Effector CD8-positive, alpha-beta T cell (primary cell): ENCODE results near the gene ARHGDIG.

Experiments
- DNase-seq: peaks from one replicate; lab custom pipeline; 2025; lab: John Stamatoyannopoulos, UW

The ARHGDIG gene

DNA sequence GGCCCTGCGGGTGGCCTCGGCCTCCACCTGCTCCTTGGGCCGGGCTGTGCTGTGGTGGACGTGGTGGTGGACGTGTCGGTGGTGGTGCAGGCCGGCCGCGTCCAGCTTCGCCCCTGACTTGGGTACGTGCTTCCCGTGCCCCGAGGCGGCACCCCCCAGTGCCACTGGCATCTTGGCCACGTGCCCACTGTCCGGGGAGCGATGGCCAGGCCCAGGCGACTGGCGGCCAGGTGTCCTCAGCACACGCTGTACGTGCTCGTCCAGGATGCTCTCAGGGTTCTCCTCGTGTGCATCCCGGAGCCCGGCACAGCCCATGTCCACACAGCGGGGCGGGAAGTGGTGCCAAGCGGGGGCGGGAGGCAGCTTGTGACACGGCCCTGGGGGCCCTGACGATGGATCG is 17.4 kb downstream of the ARHGDIG start:
- DNase-seq: no peak

DNA sequence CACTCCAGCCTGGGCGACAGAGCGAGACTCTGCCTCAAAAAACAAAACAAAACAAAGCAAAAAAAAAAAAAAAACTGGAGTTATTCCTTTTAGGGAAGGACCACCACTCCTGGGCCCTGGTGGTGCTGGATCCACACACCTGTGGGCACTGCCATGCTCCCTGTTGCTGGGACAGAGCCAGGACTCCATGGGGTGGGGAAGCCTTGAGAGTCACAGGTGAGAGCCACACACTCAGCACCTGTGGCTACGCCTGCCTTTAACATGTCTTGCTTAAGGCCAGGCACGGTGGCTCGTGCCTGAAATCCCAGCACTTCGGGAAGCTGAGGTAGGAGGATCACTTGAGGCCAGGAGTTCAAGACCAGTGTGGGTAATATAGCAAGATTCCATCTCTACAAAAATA is 20.8 kb downstream of the ARHGDIG start:
- DNase-seq: no peak

DNA sequence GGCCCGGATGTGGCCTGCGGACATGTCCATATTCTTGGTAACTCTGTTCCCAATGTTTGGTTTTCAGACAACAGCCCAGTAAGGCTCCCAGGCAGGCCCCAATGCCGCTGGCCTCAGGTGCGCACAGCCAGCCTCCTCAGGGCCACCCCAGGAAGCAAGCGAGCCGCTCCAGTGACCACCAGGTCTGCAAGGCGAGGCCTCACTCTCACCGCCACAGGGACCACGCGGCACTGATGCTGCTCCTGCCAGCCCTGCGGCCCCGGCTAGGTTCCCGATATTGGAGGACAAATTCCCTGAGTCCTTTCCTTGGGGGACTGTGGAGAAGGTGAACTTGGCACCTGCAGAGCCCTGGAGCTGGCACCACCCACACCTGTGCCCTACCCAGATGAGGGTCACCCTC is 21.6 kb downstream of the ARHGDIG start:
- DNase-seq: no peak

DNA sequence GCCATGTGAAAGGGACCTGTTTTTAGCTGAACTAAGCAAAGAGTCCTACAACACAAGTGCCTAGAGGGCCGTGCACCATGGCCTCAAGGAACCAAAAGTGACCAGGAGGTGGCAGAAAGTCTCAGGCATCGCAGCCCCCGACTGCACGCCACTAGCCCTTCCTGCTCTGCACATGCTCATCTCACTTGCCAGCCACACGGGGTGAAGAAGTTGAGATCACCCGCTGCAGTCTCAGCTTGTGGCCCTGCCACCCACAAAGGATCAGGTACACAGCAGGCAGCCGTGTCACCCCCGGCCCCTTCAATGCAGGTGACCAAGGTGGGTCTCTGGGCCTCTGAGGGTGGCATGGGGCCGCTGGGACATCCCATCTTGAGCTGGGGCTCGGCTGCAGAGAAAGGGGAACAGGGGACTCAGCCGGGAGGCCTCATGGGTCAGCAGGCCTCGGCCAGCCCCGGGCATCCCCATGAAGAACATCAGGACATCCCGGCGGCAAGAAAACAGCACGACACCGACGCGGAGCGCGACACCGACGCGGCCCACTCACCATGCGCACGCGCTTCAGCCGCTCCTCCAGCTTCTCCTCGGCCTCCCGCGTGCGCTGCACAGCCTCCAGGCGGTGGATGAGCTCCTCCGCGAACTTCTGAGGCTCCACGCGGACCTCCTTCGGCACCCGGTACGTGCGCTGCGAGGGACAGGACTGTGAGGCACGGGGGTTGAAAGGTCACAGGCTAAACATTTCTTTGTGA is 23.5 kb downstream of the ARHGDIG start:
- no peak for DNase-seq

DNA sequence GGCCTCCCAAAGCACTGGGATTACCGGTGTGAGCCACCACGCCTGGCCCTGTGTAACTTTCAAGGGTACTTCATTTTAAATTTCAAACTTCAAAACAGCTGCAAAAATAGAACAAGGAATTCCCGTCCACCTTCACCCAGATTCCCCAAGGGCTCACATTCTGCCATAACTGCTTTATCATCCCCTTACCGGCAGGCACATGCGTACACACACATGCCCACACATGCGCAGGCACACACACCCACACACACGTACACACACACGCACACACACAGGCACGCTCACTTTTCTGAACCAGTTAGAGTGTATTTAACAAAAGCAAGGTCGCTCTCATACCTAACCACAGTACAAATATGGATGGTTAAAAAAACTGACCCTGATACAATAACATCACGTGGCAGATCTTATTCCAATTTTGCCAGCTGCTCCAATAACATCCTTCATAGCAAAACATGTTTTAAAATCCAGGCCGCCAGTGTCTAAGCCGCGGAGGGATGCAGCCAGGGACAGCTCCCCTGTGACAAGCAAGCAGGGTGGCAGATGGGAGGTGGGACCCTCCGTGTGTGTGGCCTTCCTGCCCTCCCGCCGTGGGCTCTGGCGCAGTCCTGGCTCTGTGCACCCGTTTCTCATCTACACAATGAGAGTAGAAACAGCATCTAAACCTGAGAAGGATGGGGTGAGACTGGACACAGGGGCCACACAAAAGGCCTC is 25.7 kb downstream of the ARHGDIG start:
- DNase-seq: no peak

DNA sequence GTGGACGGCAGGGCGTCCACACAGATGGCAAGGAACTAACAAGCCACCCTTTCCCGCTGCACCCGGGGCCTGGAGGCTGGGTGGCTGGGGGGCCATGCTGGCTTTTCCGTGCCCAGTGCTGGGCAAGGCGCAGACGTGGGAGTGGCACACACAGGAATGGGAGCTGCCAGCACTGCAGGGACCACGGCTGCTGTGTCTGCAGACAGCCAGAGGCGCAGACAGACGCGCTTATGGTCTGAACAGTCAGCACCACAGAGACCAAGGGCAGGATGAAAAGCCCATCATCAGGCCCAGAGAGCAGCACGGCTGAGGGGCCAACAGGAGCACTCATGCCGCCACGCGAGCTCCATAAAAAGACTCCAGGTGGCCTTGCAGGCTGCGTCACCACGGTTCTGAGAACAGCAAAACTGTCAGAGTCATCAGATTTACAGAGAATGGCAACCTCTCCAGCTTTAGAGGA is 26.6 kb downstream of the ARHGDIG start:
- no peak for DNase-seq

DNA sequence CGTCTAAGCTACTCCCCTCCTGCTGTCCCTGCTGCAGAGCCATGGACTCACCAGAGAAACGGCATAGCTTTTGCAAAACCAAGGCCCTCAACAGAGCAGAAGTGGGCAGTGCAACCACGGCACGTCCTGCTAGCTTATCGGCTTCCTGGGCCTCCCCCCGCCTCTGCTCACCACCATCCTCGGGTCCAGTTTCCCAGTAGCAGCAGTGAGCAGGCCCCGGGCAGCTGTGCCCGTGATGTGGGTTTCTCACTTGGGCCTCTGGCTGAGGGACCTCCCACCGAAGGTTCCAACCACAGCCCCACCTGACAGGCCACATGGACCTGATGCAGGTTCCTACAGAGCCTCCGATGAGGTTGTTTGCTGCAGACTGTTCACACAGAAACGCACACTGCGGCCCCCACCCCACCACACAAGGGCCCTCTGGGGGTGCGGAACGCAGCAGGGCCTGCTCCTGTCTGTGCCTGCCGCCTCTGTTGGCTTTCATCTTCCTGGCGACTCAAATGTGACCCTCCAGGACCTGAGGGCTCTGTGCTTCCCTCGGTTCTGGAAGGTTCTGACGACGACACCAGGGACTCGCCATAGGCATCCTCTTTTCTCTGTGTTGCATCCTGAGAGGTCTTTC is 27.4 kb downstream of the ARHGDIG start:
- DNase-seq: no peak

DNA sequence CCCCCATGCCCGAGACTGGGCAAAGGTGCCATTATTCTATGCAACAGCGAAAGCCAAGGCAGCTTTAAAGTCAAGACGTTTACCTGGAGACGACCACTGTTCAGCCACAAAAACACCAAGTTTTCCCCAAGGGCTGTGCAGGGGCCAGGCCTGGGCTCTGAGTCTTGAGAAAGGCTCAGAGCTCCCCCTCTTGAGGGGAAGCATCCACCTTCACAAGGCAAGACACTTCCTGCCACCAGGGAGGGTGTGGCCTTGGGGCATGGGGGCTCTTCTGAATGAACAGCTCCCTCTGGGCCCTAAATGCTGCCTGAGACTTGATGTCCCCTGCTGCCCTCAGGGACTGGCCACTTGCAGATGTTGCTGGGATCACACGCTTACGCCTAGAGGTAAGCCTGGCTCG is 29.1 kb downstream of the ARHGDIG start:
- DNase-seq: no peak

DNA sequence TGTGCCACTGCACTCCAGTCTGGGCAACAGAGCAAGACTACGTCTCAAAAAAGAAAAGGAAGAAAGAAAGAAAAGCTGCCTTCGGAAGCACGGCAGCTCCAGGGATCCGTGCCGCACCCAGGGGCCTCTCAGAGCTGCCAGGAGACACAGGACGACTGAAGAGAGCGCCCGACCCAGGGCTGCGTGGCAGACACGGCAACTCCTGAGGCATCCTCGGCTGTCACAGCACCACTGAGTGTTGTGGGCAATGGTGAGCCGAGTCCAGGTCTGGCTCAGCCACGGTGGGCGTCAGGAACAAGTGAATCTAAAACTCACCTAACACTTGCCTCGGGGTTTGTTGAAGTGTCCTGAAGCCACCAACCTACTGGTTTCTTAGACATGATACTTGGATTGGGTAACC is 31.3 kb downstream of the ARHGDIG start:
- DNase-seq: no peak

DNA sequence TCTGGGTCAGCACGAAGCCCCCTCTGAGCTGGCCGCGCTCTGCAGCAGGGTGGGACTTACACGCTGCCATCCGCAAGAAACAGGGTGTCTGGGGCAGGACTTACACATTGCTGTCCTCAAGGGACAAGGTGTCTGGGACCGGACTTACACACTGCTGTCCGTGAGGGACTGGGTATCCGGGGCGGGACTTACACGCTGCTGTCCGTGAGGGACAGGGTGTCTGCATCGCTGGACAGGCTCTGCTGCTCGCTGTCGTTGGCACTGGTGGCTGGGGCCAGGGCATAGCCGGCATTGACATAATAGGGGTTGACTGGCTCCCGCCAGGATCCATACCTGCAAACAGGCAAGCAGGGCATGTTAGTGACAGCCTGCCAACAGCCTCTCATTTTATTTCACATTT is 34.0 kb downstream of the ARHGDIG start:
- DNase-seq: no peak

DNA sequence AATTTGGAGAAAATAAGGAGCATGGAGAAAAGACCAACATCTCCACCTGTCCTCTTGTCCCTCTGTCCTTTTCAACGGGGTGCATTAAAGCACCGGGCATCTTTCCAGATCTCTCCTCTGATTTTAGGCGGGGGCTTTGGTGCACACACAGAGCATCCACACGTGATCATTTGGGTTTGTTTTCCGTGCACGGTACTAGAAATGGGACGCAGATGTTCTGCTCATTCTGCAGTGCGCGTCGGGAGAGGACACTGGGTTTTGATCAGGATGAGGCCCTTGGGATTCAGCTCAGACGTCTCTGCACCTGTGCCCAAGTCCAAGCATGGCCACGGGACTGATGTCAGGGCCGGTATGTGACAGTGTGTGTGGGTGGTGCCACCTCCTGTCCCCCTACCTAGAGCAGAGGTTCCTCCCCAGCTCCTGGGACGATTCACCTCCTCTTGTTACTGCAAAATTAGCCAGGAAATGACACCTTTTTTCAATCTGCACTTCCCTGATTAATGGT is 34.5 kb downstream of the ARHGDIG start:
- DNase-seq: no peak

DNA sequence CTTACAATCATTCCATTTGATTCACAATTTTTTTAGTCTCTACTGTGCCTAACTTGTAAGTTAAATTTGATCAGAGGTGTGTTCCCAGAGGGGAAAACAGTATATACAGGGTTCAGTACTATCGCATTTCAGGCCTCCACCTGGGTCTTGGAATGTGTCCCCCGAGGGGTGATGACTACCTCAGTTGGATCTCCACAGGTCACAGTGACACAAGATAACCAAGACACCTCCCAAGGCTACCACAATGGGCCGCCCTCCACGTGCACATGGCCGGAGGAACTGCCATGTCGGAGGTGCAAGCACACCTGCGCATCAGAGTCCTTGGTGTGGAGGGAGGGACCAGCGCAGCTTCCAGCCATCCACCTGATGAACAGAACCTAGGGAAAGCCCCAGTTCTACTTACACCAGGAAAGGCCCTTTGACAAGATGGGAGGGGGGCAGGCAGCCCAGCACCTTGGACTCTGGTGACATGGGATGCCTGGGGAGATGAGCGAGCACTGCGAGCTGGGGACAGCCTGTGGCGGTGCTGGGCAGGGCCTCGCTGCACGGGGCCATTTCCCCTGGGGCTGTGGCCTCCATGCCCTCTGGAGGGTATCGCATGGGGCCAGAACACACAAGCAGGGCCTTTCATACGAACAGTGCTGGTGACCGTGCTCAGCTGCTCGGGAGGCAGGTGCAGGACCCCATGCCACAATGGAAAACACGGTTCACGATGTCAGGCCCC is 36.5 kb downstream of the ARHGDIG start:
- DNase-seq: no peak

DNA sequence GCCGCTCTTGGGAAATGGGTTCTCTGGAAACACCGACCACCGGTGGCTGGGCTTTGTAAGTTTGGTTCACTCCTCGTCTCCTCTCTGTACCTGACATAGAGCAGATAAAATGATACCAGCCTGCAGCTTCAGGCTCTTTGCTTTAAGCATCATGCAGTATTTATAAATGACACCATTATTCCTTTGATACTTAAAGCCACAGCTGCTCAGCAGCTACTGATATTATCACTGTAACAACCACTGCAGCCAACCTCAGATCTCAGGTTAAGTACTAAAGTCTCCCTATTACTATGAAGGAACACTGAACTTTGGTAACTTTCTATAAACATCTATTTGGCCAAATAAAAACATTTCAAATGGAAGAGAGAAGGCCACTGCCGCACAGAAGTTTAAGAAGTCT is 37.2 kb downstream of the ARHGDIG start:
- no peak for DNase-seq

DNA sequence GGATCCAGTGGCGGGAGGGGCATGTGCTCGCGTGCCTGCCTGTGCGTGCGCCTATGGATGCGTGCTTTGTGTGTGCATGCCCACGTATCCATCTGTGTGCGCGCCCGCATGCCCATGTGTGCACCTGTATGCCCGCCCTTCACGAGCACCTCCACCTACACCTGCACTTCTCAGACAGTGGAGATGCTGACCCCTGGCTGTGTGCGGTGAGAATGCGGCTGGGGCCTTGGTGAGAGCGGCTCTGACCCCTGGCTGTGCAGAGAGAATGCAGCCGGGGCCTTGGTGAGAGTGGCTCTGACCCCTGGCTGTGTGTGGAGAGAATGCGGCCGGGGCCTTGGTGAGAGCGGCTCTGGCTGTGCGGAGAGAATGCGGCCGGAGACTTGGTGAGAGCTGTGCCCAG is 38.2 kb downstream of the ARHGDIG start:
- no peak for DNase-seq

DNA sequence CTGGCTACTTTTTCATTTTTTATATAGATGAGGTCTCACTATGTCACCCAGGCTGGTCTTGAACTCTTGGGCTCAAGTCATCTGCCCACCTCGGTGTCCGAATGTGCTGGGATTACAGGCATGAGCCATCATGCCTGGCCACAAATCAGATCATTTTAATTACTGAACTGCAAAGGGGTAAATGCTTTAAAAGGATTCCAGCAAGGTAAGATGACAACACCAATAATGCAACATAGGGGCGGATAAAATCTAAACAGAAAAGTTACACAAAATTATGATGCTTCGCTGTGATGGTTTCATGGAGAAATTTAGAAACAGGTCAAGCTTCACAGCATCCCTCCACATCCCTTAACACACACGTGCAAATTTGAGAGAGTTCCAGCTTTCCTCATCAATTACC is 39.8 kb downstream of the ARHGDIG start:
- no peak for DNase-seq

DNA sequence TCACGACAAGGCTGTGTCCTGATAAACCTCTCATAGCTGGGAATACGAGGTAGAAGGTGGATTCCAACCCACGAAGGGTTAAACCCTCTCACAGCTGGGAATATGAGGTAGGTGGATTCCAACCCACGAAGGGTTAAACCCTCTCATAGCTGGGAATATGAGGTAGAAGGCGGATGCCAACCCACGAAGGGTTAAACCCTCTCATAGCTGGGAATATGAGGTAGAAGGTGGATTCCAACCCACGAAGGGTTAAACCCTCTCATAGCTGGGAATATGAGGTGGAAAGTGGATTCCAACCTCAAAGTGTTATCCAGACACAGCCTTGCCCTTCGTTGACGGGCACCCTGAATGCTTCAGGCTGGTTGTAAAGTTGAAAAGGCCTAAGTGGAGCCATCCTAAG is 41.1 kb downstream of the ARHGDIG start:
- DNase-seq: no peak

DNA sequence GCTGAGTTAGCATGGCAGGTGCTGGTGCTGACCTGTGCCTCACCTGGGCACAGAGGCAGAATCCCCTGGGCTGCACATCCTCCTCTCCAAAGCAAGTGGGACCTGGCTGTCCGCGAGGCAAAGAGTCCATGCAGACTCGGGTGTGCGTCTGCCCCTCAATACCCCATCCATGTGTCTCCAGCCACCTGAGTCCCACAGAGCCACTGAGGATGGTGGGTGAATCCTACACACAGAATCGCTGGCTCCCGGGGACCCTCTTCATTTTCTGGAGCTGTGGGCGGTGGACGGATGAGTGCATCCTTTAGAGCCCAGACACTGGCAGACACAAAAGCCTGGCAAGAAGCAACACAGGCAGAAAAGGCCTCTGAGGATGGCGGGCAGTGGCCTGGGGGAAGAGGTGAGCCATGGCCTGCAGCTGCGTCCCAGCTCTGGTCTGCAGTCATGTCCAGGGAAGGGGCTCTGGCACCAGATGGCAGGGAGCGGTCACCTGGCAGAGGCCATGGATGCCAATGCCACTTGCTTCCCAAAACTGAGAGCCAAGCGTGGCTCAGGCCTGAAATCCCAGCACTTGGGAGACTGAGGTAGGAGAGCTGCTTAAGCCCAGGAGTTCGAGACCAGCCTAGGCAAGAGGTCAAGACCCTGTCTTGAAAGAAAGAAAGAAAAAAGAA is 42.2 kb downstream of the ARHGDIG start:
- no peak for DNase-seq

DNA sequence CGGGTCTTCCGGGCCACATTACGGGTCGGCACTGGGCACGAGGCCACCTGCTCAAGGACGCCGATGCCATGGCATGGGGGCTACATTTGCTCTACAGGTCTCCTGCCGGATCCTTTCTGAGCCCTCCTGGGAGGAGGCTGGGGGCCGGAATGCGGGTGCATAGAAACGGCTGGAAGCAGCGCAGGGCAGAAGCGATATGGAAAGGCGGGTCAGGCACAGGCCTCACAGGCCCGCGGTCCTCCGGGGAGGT is 43.7 kb downstream of the ARHGDIG start:
- no peak for DNase-seq

DNA sequence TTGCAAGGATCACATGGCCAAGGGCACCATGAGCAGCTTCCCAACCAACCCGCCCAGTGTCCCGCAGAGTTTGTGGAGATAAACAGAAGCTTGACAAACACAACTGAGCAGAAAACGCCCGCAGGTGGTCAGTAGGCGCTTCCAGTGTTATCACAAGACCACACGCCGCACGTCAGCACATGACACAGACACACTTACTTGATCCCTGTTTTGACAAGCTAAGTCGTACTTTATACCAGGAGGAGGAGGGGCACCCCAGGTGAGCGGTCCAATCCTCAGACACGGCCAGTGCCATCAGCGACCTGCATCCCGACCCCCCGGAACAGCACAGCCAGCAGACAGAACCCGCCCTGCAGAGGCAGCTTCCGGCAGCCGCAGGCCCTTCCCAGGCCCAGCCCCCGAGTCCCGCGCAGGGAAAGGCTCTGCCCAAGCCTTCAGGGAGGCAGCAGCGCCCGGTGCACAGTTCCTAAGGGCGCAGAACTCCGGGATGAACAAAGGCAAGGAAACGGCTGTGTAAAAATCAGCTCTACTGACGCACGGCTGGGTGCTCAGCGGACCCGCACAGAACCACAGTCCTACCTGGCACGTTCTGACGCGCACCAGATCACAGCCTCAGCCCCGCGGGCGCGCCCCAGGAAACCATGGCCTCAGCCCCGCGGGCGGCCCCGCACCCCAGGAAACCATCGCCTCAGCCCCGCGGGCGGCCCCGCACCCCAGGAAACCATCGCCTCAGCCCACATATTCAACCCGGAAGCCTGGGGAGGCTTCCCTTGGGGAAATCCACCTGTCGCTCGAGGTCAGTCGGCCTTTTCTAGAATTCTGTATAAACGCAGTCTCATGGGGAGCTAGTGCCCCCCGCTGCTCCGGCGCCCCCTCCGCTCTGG is 44.3 kb downstream of the ARHGDIG start:
- peak; percentile 59 for DNase-seq

DNA sequence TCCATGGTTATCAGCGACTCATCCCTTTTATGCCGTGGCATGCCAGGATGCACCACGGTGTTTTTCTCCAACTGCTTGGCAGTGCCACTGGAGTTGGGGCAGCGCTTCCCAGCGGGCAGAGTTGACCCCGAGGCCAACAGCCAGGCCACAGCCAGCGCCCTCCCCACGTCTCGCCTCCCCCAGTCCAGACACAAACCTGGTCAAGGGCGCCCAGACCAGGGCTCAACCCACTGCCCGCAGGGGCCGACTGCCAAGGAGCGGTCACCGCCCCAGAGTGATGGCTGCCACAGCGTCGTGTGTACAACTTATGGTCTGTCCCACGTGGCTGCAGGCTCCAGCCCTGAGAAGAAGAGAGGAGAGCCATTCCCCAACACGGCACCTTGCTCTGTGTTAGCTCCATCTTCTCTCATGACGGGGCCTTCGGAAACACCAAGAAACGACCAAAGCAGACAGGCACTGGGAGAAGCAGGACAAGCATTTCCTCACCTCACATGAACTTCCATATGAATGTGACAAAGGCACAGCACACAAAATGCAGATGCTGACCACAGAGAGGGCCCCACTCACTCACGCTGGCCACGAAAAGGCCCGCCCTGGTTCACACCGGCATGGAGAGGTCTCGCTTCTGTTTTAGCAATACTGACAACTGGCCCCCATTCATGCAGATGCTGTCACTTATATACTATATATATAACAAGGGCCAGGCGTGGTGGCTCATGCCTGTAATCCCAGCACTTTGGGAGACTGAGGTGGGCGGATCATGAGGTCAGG is 45.2 kb downstream of the ARHGDIG start:
- no peak for DNase-seq
